Stimulated activated CD8-positive, alpha-beta memory T cell treated with anti-CD3 and anti-CD28 coated beads, Interleukin-4, amount 100 ng/mL, for 4 hours (primary cell): ENCODE data around the gene IKZF3.

ENCODE experiments used
- DNase-seq, 2 donors: peaks; one replicate each; pipeline ENCODE4 v3.0.0-alpha.2; 2020; ENCODE audit warnings: low read depth in 2 of 2, low spot score in 1 of 2

IKZF3 gene

GRCh38 chr17:39818358-39819000, 45.6 kb downstream of the IKZF3 start:
- no peak for DNase-seq

DNA sequence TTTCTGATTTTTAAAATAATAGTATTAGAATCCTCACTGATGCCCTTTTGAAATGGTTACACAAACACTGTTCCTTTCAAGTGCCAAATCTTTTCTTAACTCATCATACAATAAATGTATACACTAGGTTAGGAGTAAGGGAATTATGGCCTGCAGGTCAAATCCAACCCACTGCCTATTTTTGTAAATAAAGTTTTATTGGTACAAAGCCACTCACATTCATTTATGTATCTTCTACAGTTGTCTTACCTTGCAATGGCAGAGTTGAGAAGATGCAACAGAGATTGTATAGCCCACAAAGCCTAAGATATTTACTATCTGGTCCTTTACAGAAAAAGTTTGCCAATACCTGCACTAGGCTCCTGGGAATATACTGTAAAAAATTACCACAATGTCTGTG, 47.8 kb downstream of the IKZF3 start:
- no peak for DNase-seq

DNA sequence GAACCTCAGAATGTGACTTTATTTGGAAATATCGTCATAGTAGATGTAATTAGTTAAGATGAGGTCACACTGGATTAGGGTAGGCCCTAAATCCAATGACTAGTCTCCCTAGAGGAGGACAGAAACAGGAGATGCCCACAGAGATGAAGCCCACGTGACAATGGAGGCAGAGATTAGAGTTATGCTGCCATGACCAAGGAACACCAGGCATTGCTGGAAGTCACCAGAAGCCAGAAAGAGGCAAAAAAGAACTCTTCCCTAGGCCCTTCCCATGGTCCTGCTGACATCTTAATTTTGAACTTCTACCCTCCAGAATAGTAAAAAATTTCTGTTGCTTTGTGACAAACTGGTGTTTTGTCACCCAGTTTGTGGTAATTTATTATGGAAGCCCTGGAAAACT, 49.6 kb downstream of the IKZF3 start:
- no peak for DNase-seq

GRCh38 chr17:39813631-39814030, 50.5 kb downstream of the IKZF3 start:
- DNase-seq, result peak; percentile 12 to 15

- no peak for DNase-seq
Measured at GRCh38 chr17:39812466-39812865, 51.6 kb downstream of the IKZF3 start.

- no peak for DNase-seq
Measured at GRCh38 chr17:39810939-39811728, 53.0 kb downstream of the IKZF3 start.

- no peak for DNase-seq
Measured at GRCh38 chr17:39809221-39809620, 54.9 kb downstream of the IKZF3 start.

DNA sequence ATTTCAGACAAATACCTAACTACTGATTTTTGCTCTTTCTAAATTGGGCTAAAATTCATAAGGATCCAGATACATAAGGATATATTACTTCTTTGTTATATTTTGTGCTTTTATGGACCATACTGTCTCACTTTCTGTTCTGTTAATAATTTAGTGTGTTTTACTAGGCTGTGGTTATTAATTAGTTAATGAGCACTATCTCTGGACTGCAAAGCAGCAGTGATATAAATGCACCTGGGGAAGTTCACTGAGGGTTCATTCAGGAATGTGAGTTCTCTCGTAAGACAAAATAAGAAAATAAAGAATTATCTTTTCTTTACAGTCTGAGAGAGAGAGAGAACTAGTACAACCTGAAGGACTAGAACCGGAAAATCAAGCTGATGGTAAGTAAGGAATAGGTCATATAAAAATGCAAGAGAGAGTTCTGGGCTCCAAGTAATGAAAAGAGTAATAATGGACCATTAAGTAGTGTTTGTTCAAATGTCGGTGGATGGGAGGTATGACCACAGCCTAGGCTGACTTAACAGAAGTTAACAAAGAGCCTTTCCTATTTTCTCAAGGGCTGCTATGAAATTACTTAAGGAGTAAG, 55.6 kb downstream of the IKZF3 start:
- DNase-seq, result no peak

GRCh38 chr17:39804839-39805238, 59.3 kb downstream of the IKZF3 start:
- no peak for DNase-seq

DNA sequence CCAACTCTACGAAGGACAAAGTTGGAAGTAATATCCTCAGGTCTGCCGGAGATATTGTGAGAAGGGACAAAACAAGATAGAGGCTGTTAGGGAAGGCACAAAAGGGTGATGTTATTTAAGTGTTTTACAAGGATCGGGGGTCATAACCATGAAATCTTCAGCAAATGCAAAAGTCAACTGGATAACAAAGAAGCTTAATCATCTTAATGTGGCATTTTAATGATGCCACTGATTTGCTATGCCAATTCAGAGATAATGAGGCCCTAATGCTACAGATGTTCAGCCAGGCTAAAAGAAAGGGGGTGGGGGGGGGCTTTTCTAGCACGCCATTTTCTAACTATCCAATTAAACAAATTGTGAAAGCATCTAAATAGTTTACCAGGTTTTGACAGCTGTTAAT, 63.1 kb downstream of the IKZF3 start:
- DNase-seq, result no peak

- DNase-seq, result peak in 1 of 2 donors; percentile 23
Measured at GRCh38 chr17:39800540-39800939, 63.6 kb downstream of the IKZF3 start.

DNA sequence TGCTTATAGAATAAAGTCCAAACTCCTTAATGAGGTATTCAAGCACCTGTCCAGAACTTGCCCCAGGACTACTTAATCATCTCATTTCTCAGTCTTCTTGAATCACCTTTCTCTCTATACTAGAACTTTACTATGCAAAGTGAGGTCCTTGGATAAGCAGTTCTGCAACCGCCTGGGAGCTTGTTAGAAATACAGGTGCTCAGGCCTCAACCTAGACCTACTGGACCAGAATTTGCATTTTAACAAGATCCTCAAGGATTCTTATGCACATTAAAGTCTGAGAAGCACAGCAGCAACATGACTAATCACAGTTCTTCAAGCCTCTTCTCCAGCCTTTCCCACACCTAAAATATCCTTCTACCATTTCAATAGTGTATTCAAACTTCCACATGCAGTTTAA, 64.7 kb downstream of the IKZF3 start:
- no peak for DNase-seq

GRCh38 chr17:39794249-39794970, 69.7 kb downstream of the IKZF3 start:
- DNase-seq, result no peak

DNA sequence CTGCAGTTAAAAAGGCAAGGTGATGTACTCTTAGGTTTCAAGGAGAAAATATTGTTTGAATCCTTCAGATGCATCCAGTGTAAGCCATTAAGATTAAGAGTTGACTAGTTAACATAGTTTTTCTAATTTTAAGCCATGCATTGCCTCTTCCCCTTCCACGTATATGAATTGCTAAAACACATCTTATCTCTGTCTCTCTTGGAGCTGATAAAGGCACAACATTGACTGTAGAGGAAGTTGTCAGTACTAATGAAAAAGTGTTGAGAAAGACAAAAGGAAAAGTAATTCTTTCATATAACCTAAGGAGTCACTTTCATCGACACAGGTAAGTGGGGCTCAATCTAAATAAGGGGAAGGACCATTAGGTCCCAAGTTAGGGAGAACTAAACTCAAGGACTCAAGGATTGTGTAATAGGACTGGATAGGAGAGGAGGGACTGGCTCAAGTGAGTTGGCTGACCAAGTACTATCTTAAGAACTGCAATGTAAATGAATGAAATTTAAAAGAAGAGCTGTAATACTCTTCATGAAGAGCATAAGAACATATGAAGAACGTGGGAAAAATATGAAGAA, 70.7 kb downstream of the IKZF3 start:
- no peak for DNase-seq

- no peak for DNase-seq
Measured at GRCh38 chr17:39792526-39793221, 71.4 kb downstream of the IKZF3 start.

GRCh38 chr17:39791111-39791992, 72.8 kb downstream of the IKZF3 start:
- DNase-seq, result no peak

- DNase-seq, result no peak
Measured at GRCh38 chr17:39787743-39788484, 76.2 kb downstream of the IKZF3 start.

GRCh38 chr17:39787041-39787440, 77.1 kb downstream of the IKZF3 start:
- DNase-seq, result no peak

GRCh38 chr17:39782980-39783379, 81.1 kb downstream of the IKZF3 start:
- DNase-seq, result no peak
